Activated naive CD8-positive, alpha-beta T cell treated with anti-CD3 and anti-CD28 coated beads for 36 hours (primary cell): Measurements from ENCODE around the gene SMARCAD1. TPM values are rescaled to one million over a fixed set of nuclear protein-coding genes. Genes with fewer than 3 reads are reported as not detected.
A peak's percentile ranks its signal among the peaks of the same experiment; 100 is the strongest.

Experiments
- DNase-seq: peaks from one replicate; pipeline ENCODE4 v3.0.0; 2021
- H3K27ac Mint-ChIP-seq: one replicate; pipeline ENCODE4 v1.8.0; 2022; ENCODE audit warnings: mild to moderate bottlenecking, moderate library complexity, mixed read lengths
- H3K27me3 Mint-ChIP-seq: one replicate; pipeline ENCODE4 v1.8.0; 2022; ENCODE audit warnings: mild to moderate bottlenecking, mixed read lengths
- H3K36me3 Mint-ChIP-seq: one replicate; pipeline ENCODE4 v1.8.0; 2021; ENCODE audit warnings: mild to moderate bottlenecking, mixed read lengths
- H3K4me1 Mint-ChIP-seq: one replicate; pipeline ENCODE4 v1.8.0; 2021; ENCODE audit warnings: mixed read lengths
- H3K4me3 Mint-ChIP-seq: one replicate; pipeline ENCODE4 v1.8.0; 2022; ENCODE audit warnings: mild to moderate bottlenecking, moderate library complexity, mixed read lengths
- H3K9me3 Mint-ChIP-seq: one replicate; pipeline ENCODE4 v1.8.0; 2022; ENCODE audit warnings: mixed read lengths
- total RNA-seq, 2 experiments: library from RNA; stranded (reverse); gene quantifications; one replicate each; pipeline ENCODE4 v1.2.3, GENCODE V29; 2021

Gene SMARCAD1
- total RNA-seq, 2 experiments from 2014 or later = 33.5 to 35.4 TPM

GRCh38 chr4:94211861-94212260 lies 4.2 kb downstream of the SMARCAD1 start:
- no peak overlapping the region for H3K4me3 Mint-ChIP-seq
- no peak overlapping the region for H3K27ac Mint-ChIP-seq
- peaks cover 3% of the 10 kb centered on the region for H3K9me3 Mint-ChIP-seq
- peaks cover 65% of the 10 kb centered on the region for H3K36me3 Mint-ChIP-seq
- peaks cover 48% of the 10 kb centered on the region for H3K4me1 Mint-ChIP-seq
- DNase-seq = no peak
- H3K27me3 Mint-ChIP-seq = no peaks in the 10 kb centered on the region

GRCh38 chr4:94214703-94215319 lies 7.1 kb downstream of the SMARCAD1 start:
- H3K27ac Mint-ChIP-seq = peak overlapping the region; percentile 27

DNA sequence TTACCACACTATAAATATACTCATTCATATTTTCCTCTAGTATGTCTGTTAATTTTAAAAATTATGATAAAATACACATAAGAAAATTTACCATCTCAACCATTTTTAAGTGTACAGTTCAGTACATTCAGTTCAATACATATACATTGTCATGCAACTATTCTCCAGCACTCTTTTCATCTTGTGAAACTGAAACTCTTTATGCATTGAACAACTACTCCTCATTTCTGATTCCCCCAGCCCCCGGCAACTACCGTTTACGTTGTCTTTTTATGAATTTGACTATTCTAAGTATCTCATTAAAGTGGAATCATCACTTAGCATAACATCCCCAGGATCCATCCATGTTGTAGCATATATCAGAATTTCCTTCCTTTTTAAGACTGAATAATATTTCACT lies 8.7 kb downstream of the SMARCAD1 start:
- peaks cover 3% of the 10 kb centered on the region for H3K9me3 Mint-ChIP-seq
- H3K27ac Mint-ChIP-seq = no peak overlapping the region
- H3K27me3 Mint-ChIP-seq = no peaks in the 10 kb centered on the region
- H3K4me1 Mint-ChIP-seq = peaks cover 27% of the 10 kb centered on the region
- no peak overlapping the region for H3K4me3 Mint-ChIP-seq
- no peak for DNase-seq
- peaks cover 57% of the 10 kb centered on the region for H3K36me3 Mint-ChIP-seq

More at GRCh38 chr4:94214703-94215319, 7.1 kb downstream of the SMARCAD1 start:
- Mint-ChIP-seq H3K27me3 (no peaks in the 10 kb centered on the region), H3K4me1 (peaks cover 34% of the 10 kb centered on the region), H3K4me3 (no peak overlapping the region), H3K9me3 (peaks cover 3% of the 10 kb centered on the region), H3K36me3 (peaks cover 64% of the 10 kb centered on the region)
- no peak for DNase-seq

GRCh38 chr4:94219402-94219801 lies 11.7 kb downstream of the SMARCAD1 start:
- Mint-ChIP-seq H3K9me3 (peaks cover 3% of the 10 kb centered on the region), H3K36me3 (peaks cover 42% of the 10 kb centered on the region), H3K4me1 (peaks cover 23% of the 10 kb centered on the region), H3K27me3 (no peaks in the 10 kb centered on the region), H3K27ac (no peak overlapping the region), H3K4me3 (no peak overlapping the region)
- DNase-seq = no peak

GRCh38 chr4:94221916-94222315 lies 14.3 kb downstream of the SMARCAD1 start:
- Mint-ChIP-seq H3K4me1 (peaks cover 16% of the 10 kb centered on the region), H3K4me3 (no peak overlapping the region), H3K36me3 (peaks cover 34% of the 10 kb centered on the region), H3K27me3 (no peaks in the 10 kb centered on the region), H3K9me3 (no peaks in the 10 kb centered on the region), H3K27ac (no peak overlapping the region)
- no peak for DNase-seq

DNA sequence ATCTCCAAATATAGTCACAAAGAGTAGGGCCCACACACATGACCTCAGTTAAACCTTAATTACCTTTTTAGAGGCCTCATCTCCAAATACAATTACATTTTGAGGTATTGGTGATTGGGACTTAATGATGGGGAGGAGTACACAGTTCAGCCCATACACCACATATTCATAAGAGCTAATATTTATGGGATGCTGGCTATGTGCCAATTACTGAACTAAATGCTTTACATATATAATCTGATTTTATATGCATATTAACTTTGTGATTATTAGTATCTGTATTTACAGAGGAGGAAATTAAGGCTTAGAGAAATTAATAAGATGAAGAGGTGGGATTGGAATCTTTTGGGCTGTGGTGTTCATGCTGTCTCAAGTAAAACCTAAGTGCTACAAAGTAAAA lies 17.8 kb downstream of the SMARCAD1 start:
- Mint-ChIP-seq H3K4me1 (peaks cover 18% of the 10 kb centered on the region), H3K4me3 (no peak overlapping the region), H3K27me3 (no peaks in the 10 kb centered on the region)

GRCh38 chr4:94226763-94227162 lies 19.1 kb downstream of the SMARCAD1 start:
- H3K4me3 Mint-ChIP-seq = no peak overlapping the region
- peaks cover 27% of the 10 kb centered on the region for H3K36me3 Mint-ChIP-seq
- H3K27ac Mint-ChIP-seq = no peak overlapping the region
- no peak for DNase-seq
- no peaks in the 10 kb centered on the region for H3K9me3 Mint-ChIP-seq
- H3K4me1 Mint-ChIP-seq = peaks cover 15% of the 10 kb centered on the region
- no peaks in the 10 kb centered on the region for H3K27me3 Mint-ChIP-seq

More for the DNA sequence above, 17.8 kb downstream of the SMARCAD1 start:
- Mint-ChIP-seq H3K36me3 (peaks cover 28% of the 10 kb centered on the region), H3K9me3 (no peaks in the 10 kb centered on the region), H3K27ac (no peak overlapping the region)
- DNase-seq = no peak

DNA sequence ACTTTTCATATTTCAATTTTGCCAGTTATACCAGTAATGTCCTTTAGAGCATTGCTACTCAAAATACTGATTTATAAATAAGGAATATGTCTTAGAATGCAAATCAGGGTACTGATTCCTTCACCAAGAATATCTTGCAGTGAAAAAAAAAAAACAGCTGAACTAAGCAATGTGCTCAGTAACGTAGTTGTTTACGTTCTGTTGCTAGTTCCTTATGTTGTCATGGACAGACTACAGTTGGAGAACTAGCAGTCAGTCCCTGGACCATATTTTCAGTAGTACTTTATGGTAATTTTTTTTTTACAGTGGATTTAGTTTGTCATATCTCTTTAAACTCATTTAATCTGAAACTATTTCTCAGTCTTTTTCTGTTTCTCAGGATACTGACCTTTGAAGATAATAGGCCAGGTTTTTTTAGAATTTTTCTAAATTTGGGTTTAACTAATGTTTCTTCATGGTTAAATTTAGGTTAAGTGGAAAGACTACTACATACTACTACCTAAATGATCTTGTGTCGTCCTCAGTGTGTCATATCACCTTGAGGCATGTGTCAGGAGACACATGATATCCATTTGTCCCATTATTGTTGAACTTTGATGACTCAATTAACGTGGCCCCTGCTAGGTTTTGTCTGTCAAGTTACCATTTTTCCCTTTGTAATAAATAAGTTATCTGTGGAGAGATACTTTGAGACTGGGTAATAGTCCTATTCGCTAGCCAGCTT lies 21.0 kb downstream of the SMARCAD1 start:
- H3K4me3 Mint-ChIP-seq = no peak overlapping the region
- H3K36me3 Mint-ChIP-seq = peaks cover 25% of the 10 kb centered on the region

DNA sequence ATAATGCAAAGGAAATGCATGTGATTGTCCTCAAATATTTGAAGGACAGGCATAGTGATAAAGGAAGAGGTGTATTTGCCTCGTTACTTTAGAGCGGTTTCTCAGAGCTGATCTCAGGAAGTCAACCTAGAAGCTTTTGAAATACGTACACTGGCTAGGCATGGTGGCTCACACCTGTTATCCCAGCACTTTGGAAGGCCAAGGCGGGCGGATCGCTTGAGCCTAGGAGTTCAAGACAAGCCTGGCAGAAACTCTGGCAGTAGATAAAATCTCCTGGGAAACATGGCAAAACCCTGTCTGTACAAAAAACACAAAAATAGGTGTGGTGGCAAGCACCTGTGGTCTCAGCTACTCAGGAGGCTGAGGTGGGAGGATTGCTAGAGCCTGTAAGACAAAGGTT lies 24.9 kb downstream of the SMARCAD1 start:
- H3K27ac Mint-ChIP-seq = no peak overlapping the region
- H3K36me3 Mint-ChIP-seq = peaks cover 7% of the 10 kb centered on the region
- no peaks in the 10 kb centered on the region for H3K9me3 Mint-ChIP-seq
- H3K4me1 Mint-ChIP-seq = peaks cover 7% of the 10 kb centered on the region
- H3K27me3 Mint-ChIP-seq = no peaks in the 10 kb centered on the region
- H3K4me3 Mint-ChIP-seq = no peak overlapping the region
- no peak for DNase-seq

More for the DNA sequence above, 21.0 kb downstream of the SMARCAD1 start:
- H3K4me1 Mint-ChIP-seq = peaks cover 19% of the 10 kb centered on the region
- DNase-seq = no peak
- H3K27ac Mint-ChIP-seq = no peak overlapping the region
- H3K27me3 Mint-ChIP-seq = no peaks in the 10 kb centered on the region
- no peaks in the 10 kb centered on the region for H3K9me3 Mint-ChIP-seq

DNA sequence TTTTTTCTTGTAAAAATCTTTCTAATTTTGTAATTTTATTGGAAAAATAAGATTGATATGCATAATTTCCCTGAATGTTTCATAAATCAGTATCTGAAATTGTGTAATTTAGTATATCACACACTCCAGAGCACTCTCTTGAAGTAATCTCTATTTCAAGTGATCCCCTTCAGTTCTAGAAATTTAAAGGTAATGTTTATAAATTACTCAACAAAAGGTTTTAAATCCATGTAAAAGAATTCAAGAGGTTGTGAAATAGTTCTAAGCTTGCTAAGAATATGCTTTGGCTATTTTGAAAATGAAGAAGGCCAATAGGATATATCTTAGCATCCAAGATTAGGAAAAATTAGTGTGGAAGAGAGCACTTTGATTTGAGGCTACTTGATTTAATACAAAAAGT lies 28.2 kb downstream of the SMARCAD1 start:
- no peak for DNase-seq
- Mint-ChIP-seq H3K4me3 (no peak overlapping the region), H3K27me3 (no peaks in the 10 kb centered on the region), H3K27ac (no peak overlapping the region), H3K36me3 (peaks cover 7% of the 10 kb centered on the region), H3K9me3 (no peaks in the 10 kb centered on the region), H3K4me1 (peaks cover 5% of the 10 kb centered on the region)

- Mint-ChIP-seq H3K36me3 (peaks cover 8% of the 10 kb centered on the region), H3K9me3 (no peaks in the 10 kb centered on the region), H3K4me1 (peaks cover 3% of the 10 kb centered on the region), H3K27me3 (no peaks in the 10 kb centered on the region), H3K27ac (no peak overlapping the region), H3K4me3 (no peak overlapping the region)
- DNase-seq = no peak
Observed at GRCh38 chr4:94237271-94237670, 29.6 kb downstream of the SMARCAD1 start.

- Mint-ChIP-seq H3K9me3 (no peaks in the 10 kb centered on the region), H3K27me3 (no peaks in the 10 kb centered on the region), H3K4me3 (no peak overlapping the region), H3K36me3 (peaks cover 12% of the 10 kb centered on the region), H3K27ac (no peak overlapping the region), H3K4me1 (peaks cover 1% of the 10 kb centered on the region)
- DNase-seq = no peak
Observed at GRCh38 chr4:94238160-94238559, 30.5 kb downstream of the SMARCAD1 start.

DNA sequence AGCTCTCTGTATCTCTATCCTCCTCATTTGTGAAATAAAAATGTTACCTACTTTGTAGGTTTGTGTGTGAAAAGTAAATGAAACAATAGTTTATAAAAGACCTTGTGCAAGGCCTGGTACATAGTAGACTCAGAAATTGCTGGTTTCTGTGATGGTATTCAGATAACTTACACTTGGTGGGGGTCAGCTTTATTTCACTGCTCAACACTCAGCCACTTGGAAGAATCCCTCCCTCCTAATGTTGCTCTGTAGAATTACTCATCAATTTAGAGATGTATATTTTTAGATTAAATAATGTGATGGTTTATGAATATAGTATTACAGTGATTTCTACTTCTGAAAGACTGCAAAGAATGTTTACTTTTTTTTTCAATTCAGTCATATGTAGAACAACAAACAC lies 32.7 kb downstream of the SMARCAD1 start:
- DNase-seq = no peak
- Mint-ChIP-seq H3K27ac (no peak overlapping the region), H3K4me1 (no peaks in the 10 kb centered on the region), H3K9me3 (no peaks in the 10 kb centered on the region), H3K36me3 (peaks cover 17% of the 10 kb centered on the region), H3K4me3 (no peak overlapping the region), H3K27me3 (no peaks in the 10 kb centered on the region)

DNA sequence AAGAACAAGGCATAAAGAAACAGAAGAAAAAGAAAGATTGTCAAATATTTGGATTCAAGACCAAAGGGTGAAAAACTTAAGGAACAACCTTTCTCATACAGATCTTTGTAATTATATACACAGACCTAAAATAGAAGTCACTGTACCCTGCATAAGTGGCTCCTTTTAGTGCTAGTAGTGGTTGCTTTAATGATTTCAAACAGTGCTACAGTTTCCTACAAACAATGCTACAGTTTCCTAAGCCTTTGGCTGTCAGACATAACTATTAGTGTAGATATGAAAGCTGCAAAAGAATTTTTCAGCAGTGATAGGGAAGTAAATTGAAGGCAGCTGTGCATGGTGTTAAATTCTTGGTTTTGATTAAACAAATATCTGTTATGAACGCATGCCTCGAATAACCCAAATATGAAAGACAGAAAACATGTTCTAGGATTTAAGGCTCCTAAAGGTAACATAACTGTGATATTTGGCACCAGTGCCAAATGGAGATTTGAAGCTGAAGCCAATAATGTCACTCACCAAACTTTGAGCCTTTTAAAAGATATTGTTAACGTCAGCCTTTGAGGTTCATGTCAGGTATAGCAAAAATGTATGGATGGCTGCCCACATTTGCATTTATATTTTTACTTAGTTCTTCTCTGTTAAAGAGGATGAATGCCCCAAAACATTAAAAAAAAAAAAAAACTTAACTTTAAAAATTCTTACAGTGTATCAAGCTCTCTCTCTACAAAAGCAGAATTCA lies 36.6 kb downstream of the SMARCAD1 start:
- Mint-ChIP-seq H3K4me1 (no peaks in the 10 kb centered on the region), H3K9me3 (no peaks in the 10 kb centered on the region), H3K27me3 (no peaks in the 10 kb centered on the region), H3K4me3 (no peak overlapping the region), H3K27ac (no peak overlapping the region), H3K36me3 (peaks cover 29% of the 10 kb centered on the region)
- DNase-seq = no peak

DNA sequence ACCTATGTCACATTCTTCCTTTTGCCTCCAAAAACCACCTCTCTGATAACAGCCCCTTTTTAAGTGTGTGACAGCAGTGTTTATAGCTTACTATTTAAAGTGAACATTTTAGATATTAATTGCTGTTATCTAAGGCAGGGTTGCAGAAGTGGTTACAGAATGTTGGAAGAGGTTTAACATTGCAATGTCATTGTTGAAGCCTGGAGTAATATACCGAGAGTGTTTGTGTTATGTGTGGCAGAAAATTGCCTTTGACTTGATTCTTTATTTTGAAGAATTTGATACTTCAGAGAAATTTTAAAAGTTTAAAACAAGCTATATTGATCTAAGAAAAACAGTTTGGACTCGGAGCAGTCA lies 37.1 kb downstream of the SMARCAD1 start:
- no peaks in the 10 kb centered on the region for H3K4me1 Mint-ChIP-seq
- no peak overlapping the region for H3K4me3 Mint-ChIP-seq
- no peaks in the 10 kb centered on the region for H3K27me3 Mint-ChIP-seq
- no peaks in the 10 kb centered on the region for H3K9me3 Mint-ChIP-seq
- DNase-seq = no peak
- peaks cover 31% of the 10 kb centered on the region for H3K36me3 Mint-ChIP-seq
- H3K27ac Mint-ChIP-seq = no peak overlapping the region
